ENCODE results near the gene MLPH. TPM values are rescaled to one million over a fixed set of nuclear protein-coding genes. Genes with fewer than 3 reads are reported as not detected.

The MLPH gene
- total RNA-seq, 1 experiment from 2014 or later = 27.1 TPM

GRCh38 chr2:237539681-237540080 is 52.6 kb downstream of the MLPH start:
- CTCF ChIA-PET = interaction anchor here (1.5 to 2.3 kb wide), 2 partner anchors 27 to 33 kb away, joined by 7 to 10 read pairs; no protein-coding TSS in a partner anchor

GRCh38 chr2:237540223-237540775 is 53.2 kb downstream of the MLPH start:
- H3K27ac Mint-ChIP-seq (ENCODE audit: low read depth, unreplicated experiment) = no peak overlapping the region
- no peaks in the 10 kb centered on the region for H3K9me3 Mint-ChIP-seq (ENCODE audit: unreplicated experiment)
- ChIA-PET CTCF (interaction anchor here (0.8 to 2.3 kb wide), 3 partner anchors 15 to 32 kb away, joined by 3 to 10 read pairs (median 7); no protein-coding TSS in a partner anchor), POLR2A (interaction anchor here (0.6 to 1.5 kb wide), 4 partner anchors 8 to 19 kb away, joined by 3 to 8 read pairs (median 3); no protein-coding TSS in a partner anchor)
- no peak for TF ChIP-seq CTCF (IDR thresholded peaks at IDR 0.05; ENCODE audit: unreplicated experiment)
- intact Hi-C loops (cut with micrococcal nuclease) = no loop called here
- H3K4me3 Mint-ChIP-seq (ENCODE audit: unreplicated experiment) = no peak overlapping the region
- H3K27me3 Mint-ChIP-seq (ENCODE audit: insufficient read depth, unreplicated experiment) = no peaks in the 10 kb centered on the region
- H3K4me1 Mint-ChIP-seq (ENCODE audit: insufficient read depth, unreplicated experiment) = peaks cover 10% of the 10 kb centered on the region
- no peak for DNase-seq (ENCODE audit: unreplicated experiment)
- no peaks in the 10 kb centered on the region for H3K36me3 Mint-ChIP-seq (ENCODE audit: insufficient read depth, unreplicated experiment)
- no TSS peak for BruUV-seq (replicated peaks)

More at GRCh38 chr2:237539681-237540080, 52.6 kb downstream of the MLPH start:
- Mint-ChIP-seq H3K4me3 (ENCODE audit: unreplicated experiment) (no peak overlapping the region), H3K9me3 (ENCODE audit: unreplicated experiment) (no peaks in the 10 kb centered on the region), H3K4me1 (ENCODE audit: insufficient read depth, unreplicated experiment) (peaks cover 10% of the 10 kb centered on the region), H3K36me3 (ENCODE audit: insufficient read depth, unreplicated experiment) (no peaks in the 10 kb centered on the region), H3K27me3 (ENCODE audit: insufficient read depth, unreplicated experiment) (no peaks in the 10 kb centered on the region), H3K27ac (ENCODE audit: low read depth, unreplicated experiment) (no peak overlapping the region)
- no peak for TF ChIP-seq CTCF (IDR thresholded peaks at IDR 0.05; ENCODE audit: unreplicated experiment)
- POLR2A ChIA-PET = interaction anchor here (0.6 to 1.5 kb wide), 2 partner anchors 9 to 16 kb away, joined by 3 to 8 read pairs; no protein-coding TSS in a partner anchor
- DNase-seq (ENCODE audit: unreplicated experiment) = no peak
- intact Hi-C loops (cut with micrococcal nuclease) = no loop called here
- BruUV-seq (replicated peaks) = no TSS peak

- Mint-ChIP-seq H3K4me1 (ENCODE audit: insufficient read depth, unreplicated experiment) (peaks cover 10% of the 10 kb centered on the region), H3K9me3 (ENCODE audit: unreplicated experiment) (no peaks in the 10 kb centered on the region), H3K27ac (ENCODE audit: low read depth, unreplicated experiment) (no peak overlapping the region), H3K27me3 (ENCODE audit: insufficient read depth, unreplicated experiment) (no peaks in the 10 kb centered on the region), H3K36me3 (ENCODE audit: insufficient read depth, unreplicated experiment) (no peaks in the 10 kb centered on the region), H3K4me3 (ENCODE audit: unreplicated experiment) (no peak overlapping the region)
- POLR2A ChIA-PET = interaction anchor here (0.8 to 1.2 kb wide), 2 partner anchors 18 kb away, joined by 3 read pairs; no protein-coding TSS in a partner anchor
- peak; percentile 71 for DNase-seq (ENCODE audit: unreplicated experiment)
- no TSS peak for BruUV-seq (replicated peaks)
- no peak for TF ChIP-seq CTCF (IDR thresholded peaks at IDR 0.05; ENCODE audit: unreplicated experiment)
- intact Hi-C loops (cut with micrococcal nuclease) = no loop called here
- CTCF ChIA-PET = interaction anchor here (0.8 to 2.3 kb wide), 4 partner anchors 15 to 32 kb away, joined by 3 to 10 read pairs (median 6); no protein-coding TSS in a partner anchor
Measured at GRCh38 chr2:237540823-237541222, 53.8 kb downstream of the MLPH start.

GRCh38 chr2:237541243-237541642 is 54.2 kb downstream of the MLPH start:
- ChIA-PET POLR2A (interaction anchor here (0.6 to 1.2 kb wide), 2 partner anchors 18 to 100 kb away, joined by 3 read pairs; no protein-coding TSS in a partner anchor), CTCF (interaction anchor here (1.0 to 2.3 kb wide), 2 partner anchors 29 to 31 kb away, joined by 6 to 10 read pairs; no protein-coding TSS in a partner anchor)
- no TSS peak for BruUV-seq (replicated peaks)
- Mint-ChIP-seq H3K9me3 (ENCODE audit: unreplicated experiment) (no peaks in the 10 kb centered on the region), H3K4me1 (ENCODE audit: insufficient read depth, unreplicated experiment) (peaks cover 10% of the 10 kb centered on the region), H3K36me3 (ENCODE audit: insufficient read depth, unreplicated experiment) (no peaks in the 10 kb centered on the region), H3K27me3 (ENCODE audit: insufficient read depth, unreplicated experiment) (no peaks in the 10 kb centered on the region), H3K4me3 (ENCODE audit: unreplicated experiment) (no peak overlapping the region), H3K27ac (ENCODE audit: low read depth, unreplicated experiment) (no peak overlapping the region)
- intact Hi-C loops (cut with micrococcal nuclease) = no loop called here
- TF ChIP-seq CTCF (IDR thresholded peaks at IDR 0.05; ENCODE audit: unreplicated experiment) = no peak
- DNase-seq (ENCODE audit: unreplicated experiment) = no peak
